ENCODE data around the gene EMID1. TPM values are rescaled to one million over a fixed set of nuclear protein-coding genes. Genes with fewer than 3 reads are reported as not detected.

Gene EMID1
- total RNA-seq, 1 experiment from 2014 or later: 10.0 TPM

- no peaks in the 10 kb centered on the region for H3K9me3 ChIP-seq
- TF ChIP-seq CTCF (IDR thresholded peaks at IDR 0.05; ENCODE audit: insufficient read depth in 1 of 2, low read depth in 1 of 2, low read length in 1 of 2, severe bottlenecking in 1 of 2, unreplicated experiment in 1 of 2): no peak
- CTCF ChIA-PET: interaction anchor here (0.5 kb wide), 1 partner anchor 10 kb away, joined by 11 read pairs; no protein-coding TSS in a partner anchor
Measured at GRCh38 chr22:29199702-29200400, 5.8 kb upstream of the EMID1 start.

GRCh38 chr22:29200901-29201300, 4.8 kb upstream of the EMID1 start:
- Mint-ChIP-seq H3K4me3 (ENCODE audit: unreplicated experiment) (no peak overlapping the region), H3K36me3 (ENCODE audit: insufficient read depth, unreplicated experiment) (no peaks in the 10 kb centered on the region), H3K27ac (ENCODE audit: unreplicated experiment) (peak overlapping the region; percentile 43), H3K9me3 (ENCODE audit: unreplicated experiment) (no peaks in the 10 kb centered on the region), H3K4me1 (ENCODE audit: low read depth, unreplicated experiment) (no peaks in the 10 kb centered on the region), H3K27me3 (ENCODE audit: insufficient read depth, unreplicated experiment) (no peaks in the 10 kb centered on the region)
- no TSS peak for BruUV-seq (replicated peaks)
- Histone ChIP-seq H3K27me3 (replicated peaks; ENCODE audit: control insufficient read depth, insufficient read depth, low read length) (no peaks in the 10 kb centered on the region), H3K9me3 (no peaks in the 10 kb centered on the region), H3K4me1 (no peaks in the 10 kb centered on the region), H3K36me3 (ENCODE audit: control insufficient read depth, insufficient read depth, low read length) (no peaks in the 10 kb centered on the region), H3K4me3 (ENCODE audit: low read depth, low read length) (no peak overlapping the region)
- CTCF ChIA-PET: interaction anchor here (0.5 kb wide), 1 partner anchor 9 kb away, joined by 11 read pairs; no protein-coding TSS in a partner anchor
- POLR2A ChIA-PET: no interaction called here
- intact Hi-C loops (cut with micrococcal nuclease; ENCODE audit: unreplicated experiment): loop anchor here (10.0 kb wide), 1 partner anchor 174 kb away; no protein-coding TSS in a partner anchor
- DNase-seq: no peak
- no peak for TF ChIP-seq CTCF (IDR thresholded peaks at IDR 0.05; ENCODE audit: insufficient read depth in 1 of 2, low read depth in 1 of 2, low read length in 1 of 2, severe bottlenecking in 1 of 2, unreplicated experiment in 1 of 2)

More at GRCh38 chr22:29199702-29200400, 5.8 kb upstream of the EMID1 start:
- POLR2A ChIA-PET: no interaction called here
- Histone ChIP-seq H3K4me3 (ENCODE audit: low read depth, low read length) (no peak overlapping the region), H3K36me3 (ENCODE audit: control insufficient read depth, insufficient read depth, low read length) (no peaks in the 10 kb centered on the region), H3K4me1 (no peaks in the 10 kb centered on the region), H3K27me3 (replicated peaks; ENCODE audit: control insufficient read depth, insufficient read depth, low read length) (no peaks in the 10 kb centered on the region)
- Mint-ChIP-seq H3K27ac (ENCODE audit: unreplicated experiment) (no peak overlapping the region), H3K4me1 (ENCODE audit: low read depth, unreplicated experiment) (no peaks in the 10 kb centered on the region), H3K4me3 (ENCODE audit: unreplicated experiment) (no peak overlapping the region), H3K27me3 (ENCODE audit: insufficient read depth, unreplicated experiment) (no peaks in the 10 kb centered on the region), H3K9me3 (ENCODE audit: unreplicated experiment) (no peaks in the 10 kb centered on the region), H3K36me3 (ENCODE audit: insufficient read depth, unreplicated experiment) (no peaks in the 10 kb centered on the region)
- intact Hi-C loops (cut with micrococcal nuclease; ENCODE audit: unreplicated experiment): loop anchor here (10.0 kb wide), 1 partner anchor 175 kb away; no protein-coding TSS in a partner anchor
- no peak for DNase-seq
- BruUV-seq (replicated peaks): no TSS peak

GRCh38 chr22:29201782-29202181, 3.9 kb upstream of the EMID1 start:
- Mint-ChIP-seq H3K9me3 (ENCODE audit: unreplicated experiment) (no peaks in the 10 kb centered on the region), H3K27me3 (ENCODE audit: insufficient read depth, unreplicated experiment) (no peaks in the 10 kb centered on the region), H3K4me3 (ENCODE audit: unreplicated experiment) (no peak overlapping the region), H3K36me3 (ENCODE audit: insufficient read depth, unreplicated experiment) (no peaks in the 10 kb centered on the region), H3K27ac (ENCODE audit: unreplicated experiment) (no peak overlapping the region), H3K4me1 (ENCODE audit: low read depth, unreplicated experiment) (no peaks in the 10 kb centered on the region)
- no TSS peak for BruUV-seq (replicated peaks)
- H3K9me3 ChIP-seq: no peaks in the 10 kb centered on the region
- peaks cover 1% of the 10 kb centered on the region; the same call in 1 of the 2 replicates for H3K4me1 ChIP-seq
- TF ChIP-seq CTCF (IDR thresholded peaks at IDR 0.05; ENCODE audit: insufficient read depth in 1 of 2, low read depth in 1 of 2, low read length in 1 of 2, severe bottlenecking in 1 of 2, unreplicated experiment in 1 of 2): no peak
- intact Hi-C loops (cut with micrococcal nuclease; ENCODE audit: unreplicated experiment): loop anchor here (1.0 to 10.0 kb wide), 3 partner anchors 19 to 173 kb away; no protein-coding TSS in a partner anchor
- ChIA-PET POLR2A (no interaction called here), CTCF (interaction anchor here (0.7 to 4.2 kb wide), 2 partner anchors 44 to 491 kb away, joined by 3 to 40 read pairs; no protein-coding TSS in a partner anchor)
- DNase-seq: no peak
- H3K4me3 ChIP-seq (ENCODE audit: low read depth, low read length): no peak overlapping the region
- no peaks in the 10 kb centered on the region for H3K27me3 ChIP-seq (replicated peaks; ENCODE audit: control insufficient read depth, insufficient read depth, low read length)
- H3K36me3 ChIP-seq (ENCODE audit: control insufficient read depth, insufficient read depth, low read length): no peaks in the 10 kb centered on the region
